ENCODE measurements around the gene RFTN1.

RFTN1 gene

GRCh38 chr3:16550305-16550675, 36.8 kb upstream of the RFTN1 start:
- no peak for TF ChIP-seq CTCF (conservative IDR thresholded peaks at IDR 0.05)
- no peak overlapping the region for H3K27ac ChIP-seq

GRCh38 chr3:16548721-16549120, 35.2 kb upstream of the RFTN1 start:
- TF ChIP-seq CTCF (conservative IDR thresholded peaks at IDR 0.05) = no peak
- H3K27ac ChIP-seq = no peak overlapping the region

- H3K27ac ChIP-seq = no peak overlapping the region
- TF ChIP-seq CTCF (conservative IDR thresholded peaks at IDR 0.05) = no peak
These were observed 34.3 kb upstream of the RFTN1 start for GRCh38 chr3:16547561-16548357.

- no peak for TF ChIP-seq CTCF (conservative IDR thresholded peaks at IDR 0.05)
These were observed 32.9 kb upstream of the RFTN1 start for GRCh38 chr3:16546186-16547010.

GRCh38 chr3:16545413-16546185, 32.1 kb upstream of the RFTN1 start:
- TF ChIP-seq CTCF (conservative IDR thresholded peaks at IDR 0.05) = no peak
- no peak overlapping the region for H3K27ac ChIP-seq

More at GRCh38 chr3:16546186-16547010, 32.9 kb upstream of the RFTN1 start:
- no peak overlapping the region for H3K27ac ChIP-seq

GRCh38 chr3:16543242-16543864, 29.9 kb upstream of the RFTN1 start:
- TF ChIP-seq CTCF (conservative IDR thresholded peaks at IDR 0.05) = no peak

More at GRCh38 chr3:16543242-16543864, 29.9 kb upstream of the RFTN1 start:
- no peak overlapping the region for H3K27ac ChIP-seq

Data from VCaP (cell line).